Measurements from ENCODE around the gene PFN3.
A peak's percentile ranks its signal among the peaks of the same experiment; 100 is the strongest.

PFN3 gene

DNA sequence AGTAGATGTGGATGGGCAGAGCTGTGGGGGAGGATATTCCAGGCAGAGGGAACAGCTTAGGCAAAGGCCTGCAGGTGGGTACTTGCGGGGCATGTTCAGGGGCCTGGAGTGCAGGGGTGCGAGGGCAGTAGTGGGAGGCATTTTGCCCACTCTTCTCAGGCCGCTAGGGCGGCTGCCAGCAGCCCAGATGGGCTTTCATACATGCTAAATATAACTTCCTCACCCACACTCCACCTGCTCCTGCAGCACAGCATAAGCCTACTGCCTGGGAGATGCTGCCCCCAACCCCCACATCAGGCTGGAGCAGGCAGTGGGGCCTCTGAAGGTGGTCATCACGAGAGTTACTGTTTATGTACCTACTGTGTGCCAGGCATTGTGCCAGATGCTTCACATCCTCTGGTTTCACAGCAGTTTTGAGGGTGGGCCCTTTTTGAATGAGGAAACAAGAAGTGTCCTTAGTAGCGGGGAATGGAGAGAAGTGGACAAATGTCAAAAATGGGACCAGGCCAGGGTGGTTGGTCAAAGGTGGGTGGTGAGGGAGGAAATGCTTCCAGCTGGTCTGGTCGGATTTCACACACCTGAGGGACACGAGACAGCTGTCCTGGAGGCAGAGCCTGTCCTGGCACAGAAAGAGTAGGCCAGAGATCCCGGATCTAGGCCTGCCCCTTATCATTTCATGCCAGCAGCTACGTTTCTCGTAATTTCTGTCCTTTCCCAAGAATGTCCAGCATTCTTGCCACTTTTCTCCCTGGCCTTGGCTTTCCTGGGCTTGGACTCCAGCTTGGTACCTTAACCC is 30.6 kb downstream of the PFN3 start:
- DNase-seq (ENCODE audit: low read depth in 1 of 2, low spot score in 1 of 2): no peak
- TF ChIP-seq POLR2AphosphoS5 (IDR thresholded peaks at IDR 0.05; ENCODE audit: low read depth): no peak
- TF ChIP-seq, protein P1, sequence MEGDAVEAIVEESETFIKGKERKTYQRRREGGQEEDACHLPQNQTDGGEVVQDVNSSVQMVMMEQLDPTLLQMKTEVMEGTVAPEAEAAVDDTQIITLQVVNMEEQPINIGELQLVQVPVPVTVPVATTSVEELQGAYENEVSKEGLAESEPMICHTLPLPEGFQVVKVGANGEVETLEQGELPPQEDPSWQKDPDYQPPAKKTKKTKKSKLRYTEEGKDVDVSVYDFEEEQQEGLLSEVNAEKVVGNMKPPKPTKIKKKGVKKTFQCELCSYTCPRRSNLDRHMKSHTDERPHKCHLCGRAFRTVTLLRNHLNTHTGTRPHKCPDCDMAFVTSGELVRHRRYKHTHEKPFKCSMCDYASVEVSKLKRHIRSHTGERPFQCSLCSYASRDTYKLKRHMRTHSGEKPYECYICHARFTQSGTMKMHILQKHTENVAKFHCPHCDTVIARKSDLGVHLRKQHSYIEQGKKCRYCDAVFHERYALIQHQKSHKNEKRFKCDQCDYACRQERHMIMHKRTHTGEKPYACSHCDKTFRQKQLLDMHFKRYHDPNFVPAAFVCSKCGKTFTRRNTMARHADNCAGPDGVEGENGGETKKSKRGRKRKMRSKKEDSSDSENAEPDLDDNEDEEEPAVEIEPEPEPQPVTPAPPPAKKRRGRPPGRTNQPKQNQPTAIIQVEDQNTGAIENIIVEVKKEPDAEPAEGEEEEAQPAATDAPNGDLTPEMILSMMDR (IDR thresholded peaks at IDR 0.05; ENCODE audit: insufficient read depth, low read length): no peak
- TF ChIP-seq GABPA (IDR thresholded peaks at IDR 0.05; ENCODE audit: low read depth): no peak
- TF ChIP-seq SPI1 (IDR thresholded peaks at IDR 0.05; ENCODE audit: borderline replicate concordance, low read depth): no peak
- TF ChIP-seq, protein P2, sequence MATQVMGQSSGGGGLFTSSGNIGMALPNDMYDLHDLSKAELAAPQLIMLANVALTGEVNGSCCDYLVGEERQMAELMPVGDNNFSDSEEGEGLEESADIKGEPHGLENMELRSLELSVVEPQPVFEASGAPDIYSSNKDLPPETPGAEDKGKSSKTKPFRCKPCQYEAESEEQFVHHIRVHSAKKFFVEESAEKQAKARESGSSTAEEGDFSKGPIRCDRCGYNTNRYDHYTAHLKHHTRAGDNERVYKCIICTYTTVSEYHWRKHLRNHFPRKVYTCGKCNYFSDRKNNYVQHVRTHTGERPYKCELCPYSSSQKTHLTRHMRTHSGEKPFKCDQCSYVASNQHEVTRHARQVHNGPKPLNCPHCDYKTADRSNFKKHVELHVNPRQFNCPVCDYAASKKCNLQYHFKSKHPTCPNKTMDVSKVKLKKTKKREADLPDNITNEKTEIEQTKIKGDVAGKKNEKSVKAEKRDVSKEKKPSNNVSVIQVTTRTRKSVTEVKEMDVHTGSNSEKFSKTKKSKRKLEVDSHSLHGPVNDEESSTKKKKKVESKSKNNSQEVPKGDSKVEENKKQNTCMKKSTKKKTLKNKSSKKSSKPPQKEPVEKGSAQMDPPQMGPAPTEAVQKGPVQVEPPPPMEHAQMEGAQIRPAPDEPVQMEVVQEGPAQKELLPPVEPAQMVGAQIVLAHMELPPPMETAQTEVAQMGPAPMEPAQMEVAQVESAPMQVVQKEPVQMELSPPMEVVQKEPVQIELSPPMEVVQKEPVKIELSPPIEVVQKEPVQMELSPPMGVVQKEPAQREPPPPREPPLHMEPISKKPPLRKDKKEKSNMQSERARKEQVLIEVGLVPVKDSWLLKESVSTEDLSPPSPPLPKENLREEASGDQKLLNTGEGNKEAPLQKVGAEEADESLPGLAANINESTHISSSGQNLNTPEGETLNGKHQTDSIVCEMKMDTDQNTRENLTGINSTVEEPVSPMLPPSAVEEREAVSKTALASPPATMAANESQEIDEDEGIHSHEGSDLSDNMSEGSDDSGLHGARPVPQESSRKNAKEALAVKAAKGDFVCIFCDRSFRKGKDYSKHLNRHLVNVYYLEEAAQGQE (IDR thresholded peaks at IDR 0.05; ENCODE audit: insufficient replicate concordance, low read depth): no peak
- Histone ChIP-seq H3K27me3 (ENCODE audit: insufficient read depth, poor library complexity, severe bottlenecking) (no peaks in the 10 kb centered on the region), H3K27ac (replicated peaks) (no peak overlapping the region), H3K4me3 (replicated peaks; ENCODE audit: insufficient read depth, low read length) (no peak overlapping the region)

DNA sequence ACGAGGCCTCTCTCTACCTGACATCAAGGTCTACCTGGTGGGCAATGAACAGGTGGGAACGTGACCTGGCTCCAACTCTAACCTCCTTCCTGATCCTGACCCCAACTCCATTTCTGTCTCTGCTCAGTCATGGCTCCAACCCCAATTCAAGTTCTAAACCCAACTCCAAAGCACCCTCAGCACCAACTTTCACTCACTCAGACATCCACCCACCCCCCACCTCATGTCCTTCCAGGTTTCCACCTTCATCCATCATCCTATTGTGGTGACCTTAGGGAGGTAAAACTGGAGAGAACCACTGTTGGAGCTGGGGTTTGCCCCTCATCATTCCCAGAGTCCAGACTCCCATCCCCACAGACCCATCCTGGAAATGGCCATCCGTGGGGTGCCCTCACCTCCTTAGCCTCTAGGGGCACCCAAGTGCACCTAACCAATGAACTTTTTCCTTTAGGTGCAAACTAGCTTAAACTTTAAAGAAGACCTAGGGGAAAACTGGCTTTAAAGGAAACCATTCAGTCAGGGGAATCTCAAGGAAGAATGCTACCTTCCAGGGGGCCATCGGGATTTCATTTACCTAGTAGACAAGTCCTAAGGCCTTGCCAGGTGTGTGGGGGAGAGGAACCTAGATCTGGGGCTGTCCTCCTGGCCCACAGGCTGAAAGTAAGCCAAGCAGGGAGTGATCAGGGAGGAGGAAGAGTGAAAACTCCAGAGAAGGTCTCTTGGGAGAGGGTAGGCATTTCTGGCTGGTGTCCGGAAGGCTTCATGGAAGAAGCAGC is 31.4 kb downstream of the PFN3 start:
- no peak for DNase-seq (ENCODE audit: low read depth in 1 of 2, low spot score in 1 of 2)
- Histone ChIP-seq H3K27ac (replicated peaks) (no peak overlapping the region; the same call in 1 of the 2 replicates), H3K4me3 (replicated peaks; ENCODE audit: insufficient read depth, low read length) (no peak overlapping the region), H3K27me3 (ENCODE audit: insufficient read depth, poor library complexity, severe bottlenecking) (no peaks in the 10 kb centered on the region)
- no peak for TF ChIP-seq SPI1 (IDR thresholded peaks at IDR 0.05; ENCODE audit: borderline replicate concordance, low read depth)
- TF ChIP-seq, protein P1 (IDR thresholded peaks at IDR 0.05; ENCODE audit: insufficient read depth, low read length): peak; percentile 88
- TF ChIP-seq, protein P2 (IDR thresholded peaks at IDR 0.05; ENCODE audit: insufficient replicate concordance, low read depth): no peak

DNA sequence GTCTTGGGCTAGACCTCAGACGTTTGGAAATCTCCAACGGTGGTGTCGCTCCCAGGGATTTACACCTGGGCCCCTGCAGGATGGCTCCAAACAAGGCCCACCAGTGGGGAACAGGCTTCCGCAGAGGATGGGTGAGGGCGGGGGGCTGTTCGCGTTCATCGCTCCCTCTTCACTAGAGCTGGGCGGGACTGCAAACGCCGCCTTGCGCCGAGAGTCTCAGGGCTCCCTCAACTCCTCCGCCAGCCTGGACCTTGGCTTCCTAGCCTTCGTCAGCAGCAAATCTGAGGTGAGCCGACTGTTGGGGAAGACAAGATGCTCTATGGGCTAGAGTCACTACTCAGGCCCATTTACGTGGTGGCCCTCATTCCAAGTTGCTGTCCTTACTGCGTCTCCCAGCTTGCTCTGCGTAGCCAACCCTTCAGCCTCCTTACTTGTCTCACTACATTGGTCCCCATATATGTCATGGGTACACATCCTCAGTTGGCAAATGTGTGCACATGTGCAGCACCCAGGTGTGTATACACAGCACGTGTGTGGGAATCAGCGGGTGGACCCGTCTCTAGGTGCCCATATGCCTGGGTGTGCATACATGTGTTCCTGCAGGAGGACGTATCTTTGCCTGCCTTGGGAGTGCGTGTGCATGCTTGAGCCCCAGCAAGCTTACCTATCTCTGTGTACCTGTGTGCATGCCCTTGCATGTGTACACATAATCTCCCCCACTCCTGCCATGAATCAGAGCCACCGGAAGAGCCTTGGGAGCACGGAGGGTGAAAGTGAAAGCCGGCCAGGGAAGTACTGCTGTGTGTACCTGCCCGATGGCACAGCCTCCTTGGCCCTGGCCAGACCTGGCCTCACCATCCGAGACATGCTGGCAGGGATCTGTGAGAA is 32.2 kb downstream of the PFN3 start:
- Histone ChIP-seq H3K4me3 (replicated peaks; ENCODE audit: insufficient read depth, low read length) (no peak overlapping the region), H3K27ac (replicated peaks) (no peak overlapping the region), H3K27me3 (ENCODE audit: insufficient read depth, poor library complexity, severe bottlenecking) (no peaks in the 10 kb centered on the region)
- DNase-seq (ENCODE audit: low read depth in 1 of 2, low spot score in 1 of 2): no peak
- TF ChIP-seq GABPA (IDR thresholded peaks at IDR 0.05; ENCODE audit: low read depth): no peak
- no peak for TF ChIP-seq POLR2AphosphoS5 (IDR thresholded peaks at IDR 0.05; ENCODE audit: low read depth)
- TF ChIP-seq, protein P2 (IDR thresholded peaks at IDR 0.05; ENCODE audit: insufficient replicate concordance, low read depth): no peak
- TF ChIP-seq SPI1 (IDR thresholded peaks at IDR 0.05; ENCODE audit: borderline replicate concordance, low read depth): no peak
- TF ChIP-seq, protein P1 (IDR thresholded peaks at IDR 0.05; ENCODE audit: insufficient read depth, low read length): no peak
